PFSK-1 (cell line): ENCODE data around the gene SAMD4A.

Source experiments
- POLR2AphosphoS5 ChIP-seq: IDR thresholded peaks from 2 replicates; pipeline ENCODE4 v1.6.1; 2012; ENCODE audit warnings: low read depth, mild to moderate bottlenecking, control low read depth, low read length, moderate library complexity
- REST ChIP-seq, 2 experiments: IDR thresholded peaks; 2 replicates each; pipeline versions ENCODE4 v1.6.1 to v1.8.0; 2011 to 2012; ENCODE audit warnings: low read depth in 2 of 2, low read length in 2 of 2, control low read depth in 1 of 2, inconsistent platforms in 1 of 2, mild to moderate bottlenecking in 1 of 2, moderate library complexity in 1 of 2; ENCODE audit not compliant: insufficient read depth in 1 of 2
- SIN3A ChIP-seq: IDR thresholded peaks from 2 replicates; pipeline ENCODE4 v1.6.1; 2012; ENCODE audit warnings: mild to moderate bottlenecking, low read length, moderate library complexity, borderline replicate concordance; ENCODE audit not compliant: insufficient read depth
- TAF1 ChIP-seq: IDR thresholded peaks from 2 replicates; pipeline ENCODE4 v1.6.1; 2012; ENCODE audit warnings: low read length, control low read depth, borderline replicate concordance; ENCODE audit not compliant: insufficient read depth

- TF ChIP-seq POLR2AphosphoS5 = no peak
- no peak for TF ChIP-seq REST (IDR thresholded peaks at IDR 0.05; ENCODE audit: insufficient read depth in 1 of 2, low read depth in 2 of 2, low read length in 2 of 2)
- no peak for TF ChIP-seq SIN3A
- no peak for TF ChIP-seq TAF1
These were observed 227.9 kb downstream of the SAMD4A start for GRCh38 chr14:54794796-54795195.
